GM18505 (cell line): ENCODE measurements around the gene DDI2.

Experiments used
- ATAC-seq: cut with Tn5 transposase; IDR thresholded peaks from one replicate; pipeline ENCODE4 v1.9.1; 2021; ENCODE audit not compliant: unreplicated experiment
- POLR2A ChIP-seq: IDR thresholded peaks from 4 replicates; pipeline ENCODE4 v1.6.1; 2011; ENCODE audit warnings: borderline replicate concordance; ENCODE audit not compliant: insufficient read depth, insufficient read length; ENCODE audit errors: extremely low read depth

DDI2 gene

GRCh38 chr1:15617173-15618076 lies at the start of gene DDI2:
DDI2 (plus strand) TSS chr1:15617458; CDS start chr1:15617671, 213 bp downstream.
- ATAC-seq: peak; percentile 81
- peak; percentile 85 for TF ChIP-seq POLR2A

GRCh38 chr1:15568387-15569073 lies 48.7 kb upstream of the DDI2 start:
- TF ChIP-seq POLR2A: no peak
- ATAC-seq: no peak

- TF ChIP-seq POLR2A: no peak
- ATAC-seq: no peak
Observed at GRCh38 chr1:15570861-15571260, 46.4 kb upstream of the DDI2 start.

GRCh38 chr1:15571266-15571665 lies 46.0 kb upstream of the DDI2 start:
- ATAC-seq: no peak
- no peak for TF ChIP-seq POLR2A

- TF ChIP-seq POLR2A: no peak
- no peak for ATAC-seq
Observed at GRCh38 chr1:15573477-15573876, 43.8 kb upstream of the DDI2 start.

- ATAC-seq: no peak
- no peak for TF ChIP-seq POLR2A
Observed at GRCh38 chr1:15574741-15575140, 42.5 kb upstream of the DDI2 start.

GRCh38 chr1:15575549-15576150 lies 41.6 kb upstream of the DDI2 start:
- ATAC-seq: no peak

GRCh38 chr1:15577691-15578090 lies 39.6 kb upstream of the DDI2 start:
- TF ChIP-seq POLR2A: no peak
- ATAC-seq: no peak

More at GRCh38 chr1:15575549-15576150, 41.6 kb upstream of the DDI2 start:
- no peak for TF ChIP-seq POLR2A

- ATAC-seq: no peak
- peak; percentile 30 for TF ChIP-seq POLR2A
Observed at GRCh38 chr1:15578921-15579682, 38.2 kb upstream of the DDI2 start.

- ATAC-seq: no peak
- TF ChIP-seq POLR2A: no peak
Observed at GRCh38 chr1:15579683-15580047, 37.6 kb upstream of the DDI2 start.

GRCh38 chr1:15583016-15583706 lies 34.1 kb upstream of the DDI2 start:
- TF ChIP-seq POLR2A: no peak
- ATAC-seq: no peak

- TF ChIP-seq POLR2A: peak; percentile 66
- peak; percentile 53 for ATAC-seq
Observed at GRCh38 chr1:15584489-15585363, 32.5 kb upstream of the DDI2 start, which contains the start of gene AGMAT. AGMAT (minus strand) TSS chr1:15585051; CDS start chr1:15584967, 84 bp downstream.

- no peak for ATAC-seq
- TF ChIP-seq POLR2A: no peak
Observed at GRCh38 chr1:15592285-15592684, 25.0 kb upstream of the DDI2 start.
